Naive thymus-derived CD8-positive, alpha-beta T cell (primary cell): ENCODE data around the gene SH2D1A. TPM values are rescaled to one million over a fixed set of nuclear protein-coding genes. Genes with fewer than 3 reads are reported as not detected.
"Not testable (repeated sequence)": the region's sequence is repeated elsewhere in the genome, so short reads cannot be mapped to it uniquely, and the experiment has no call there.

Source experiments
- ATAC-seq, 2 donors: fragments of 150-1000 bp; cut with Tn5 transposase in 1 of 2; sonication (Bioruptor Pico), chemical (Tn5 transposase) in 1 of 2; 1 replicate in 1 of 2; 2 replicates in 1 of 2; pipeline ENCODE4 v1.10.0; 2021; ENCODE audit warnings: mild to moderate bottlenecking in 2 of 2, moderate library complexity in 2 of 2
- POLR2A ChIA-PET: fragments of 350-600 bp; sonication (Branson Sonifier 250); formaldehyde crosslinking; loops from one replicate; lab custom pipeline; 2021; ENCODE audit warnings: antibody characterized with exemption; lab: Charles Lee
- DNase-seq, 10 donors: peaks; one replicate each; pipeline versions ENCODE4 v3.0.0 to v3.0.0-alpha.2; 2020 to 2022
- H3K27ac Mint-ChIP-seq, 10 donors: one replicate each; pipeline ENCODE4 v1.8.0; 2020 to 2022; ENCODE audit warnings: mild to moderate bottlenecking in 10 of 10, mixed read lengths in 10 of 10, moderate library complexity in 4 of 10, inconsistent platforms in 1 of 10
- H3K27me3 Mint-ChIP-seq, 5 donors: one replicate each; pipeline ENCODE4 v1.8.0; 2021 to 2022; ENCODE audit warnings: mixed read lengths in 5 of 5
- H3K36me3 Mint-ChIP-seq, 3 donors: one replicate each; pipeline ENCODE4 v1.8.0; 2020 to 2022; ENCODE audit warnings: mixed read lengths in 3 of 3, mild to moderate bottlenecking in 2 of 3, inconsistent platforms in 1 of 3
- H3K4me1 Mint-ChIP-seq, 4 donors: one replicate each; pipeline ENCODE4 v1.8.0; 2021 to 2022; ENCODE audit warnings: mixed read lengths in 4 of 4
- H3K4me3 Mint-ChIP-seq, 10 donors: one replicate each; pipeline ENCODE4 v1.8.0; 2020 to 2022; ENCODE audit warnings: mild to moderate bottlenecking in 10 of 10, mixed read lengths in 10 of 10, moderate library complexity in 6 of 10, inconsistent platforms in 1 of 10
- H3K9me3 Mint-ChIP-seq, 9 donors: one replicate each; pipeline ENCODE4 v1.8.0; 2020 to 2022; ENCODE audit warnings: mixed read lengths in 9 of 9, mild to moderate bottlenecking in 3 of 9, inconsistent platforms in 1 of 9, moderate library complexity in 1 of 9
- polyA plus RNA-seq, 3 donors: library from polyadenylated mRNA; unstranded; fragments of 300-500 nt; fragmentation: Illumina TruSeq; gene quantifications; one replicate each; pipeline ENCODE4 v1.2.3, GENCODE V29; 2021
- total RNA-seq, 8 experiments: library from RNA in 2 of 8; stranded (reverse) in 2 of 8; gene quantifications; one replicate each; pipeline ENCODE4 v1.2.3 and lab custom pipeline; 2021 to 2026

Gene SH2D1A
- total RNA-seq = 10 to 100 TPM; 32.4 to 32.7 TPM
- polyA plus RNA-seq = 10 to 100 TPM; 38.6 to 92.7 (median 44.1) TPM
- total RNA-seq (lab: John Stamatoyannopoulos, UW) = 24.3 to 87.5 (median 34.4) reads per million in 6 experiments

DNA sequence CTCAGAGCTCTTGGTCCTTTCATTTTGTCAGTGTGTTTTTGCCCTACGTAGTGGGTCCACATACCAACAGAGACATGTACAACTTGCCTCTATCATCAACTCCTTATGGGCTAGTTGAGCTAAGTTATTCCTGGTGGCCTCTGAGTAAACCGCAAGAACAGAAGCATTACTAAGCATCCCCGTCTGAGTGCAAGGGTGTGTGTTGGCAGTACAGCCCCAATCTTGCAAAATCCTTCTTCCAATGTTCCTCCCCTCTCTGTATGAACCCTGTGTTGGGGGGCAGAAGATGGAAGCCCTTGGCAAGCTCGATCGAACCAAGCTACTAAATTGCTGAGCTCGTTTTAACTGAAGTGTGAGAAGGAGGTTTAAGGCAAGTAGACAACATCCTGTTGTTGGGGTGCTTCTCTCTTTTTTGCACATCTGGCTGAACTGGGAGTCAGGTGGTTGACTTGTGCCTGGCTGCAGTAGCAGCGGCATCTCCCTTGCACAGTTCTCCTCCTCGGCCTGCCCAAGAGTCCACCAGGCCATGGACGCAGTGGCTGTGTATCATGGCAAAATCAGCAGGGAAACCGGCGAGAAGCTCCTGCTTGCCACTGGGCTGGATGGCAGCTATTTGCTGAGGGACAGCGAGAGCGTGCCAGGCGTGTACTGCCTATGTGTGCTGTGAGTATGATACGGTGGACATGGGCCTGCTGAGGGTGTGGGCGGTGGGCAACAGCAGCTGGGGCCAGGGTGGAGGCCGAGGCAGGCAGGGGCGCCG is at the start of gene SH2D1A:
Gene SH2D1A (plus strand): TSS at position 447 of the 760 bp plus-strand sequence. CDS start 80 bp downstream, at position 527.
- peak in 5 of 10 donors; percentile 6 to 50 (median 17) for DNase-seq
- no peaks in the 10 kb centered on the region for H3K9me3 Mint-ChIP-seq
- peak; percentile 47 to 63 for ATAC-seq
- H3K27me3 Mint-ChIP-seq = no peaks in the 10 kb centered on the region
- peak within 1 kb of the TSS; percentile 86 to 97 (median 94) for H3K27ac Mint-ChIP-seq
- no peaks in the 10 kb centered on the region for H3K36me3 Mint-ChIP-seq
- H3K4me3 Mint-ChIP-seq = peak within 1 kb of the TSS; percentile 85 to 98 (median 96)
- POLR2A ChIA-PET = interaction anchor here (0.6 to 3.0 kb wide), 9 partner anchors 8 to 386 kb away, joined by 3 to 19 read pairs (median 3); no protein-coding TSS in a partner anchor
- peaks cover 13 to 53% (median 44%) of the 10 kb centered on the region in 4 donors for H3K4me1 Mint-ChIP-seq

DNA sequence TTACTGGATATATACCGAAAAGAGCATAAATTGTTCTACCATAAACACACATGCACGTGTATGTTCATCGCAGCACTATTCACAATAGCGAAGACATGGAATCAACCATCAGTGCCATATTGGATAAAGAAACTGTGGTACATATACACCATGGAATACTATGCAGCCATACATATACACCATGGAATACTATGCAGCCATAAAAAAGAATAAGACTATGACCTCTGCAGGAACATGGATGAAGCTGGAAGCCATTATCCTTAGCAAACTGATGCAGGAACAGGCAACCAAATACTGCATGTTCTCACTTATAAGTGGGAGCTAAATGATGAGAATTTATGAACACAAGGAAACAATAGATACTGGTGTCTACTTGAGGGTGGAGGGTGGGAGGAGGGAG is 47.0 kb upstream of the SH2D1A start:
- H3K4me1 Mint-ChIP-seq, H3K9me3 Mint-ChIP-seq, H3K27ac Mint-ChIP-seq, H3K27me3 Mint-ChIP-seq, DNase-seq, POLR2A ChIA-PET, ATAC-seq, H3K36me3 Mint-ChIP-seq, H3K4me3 Mint-ChIP-seq: not testable (repeated sequence)

DNA sequence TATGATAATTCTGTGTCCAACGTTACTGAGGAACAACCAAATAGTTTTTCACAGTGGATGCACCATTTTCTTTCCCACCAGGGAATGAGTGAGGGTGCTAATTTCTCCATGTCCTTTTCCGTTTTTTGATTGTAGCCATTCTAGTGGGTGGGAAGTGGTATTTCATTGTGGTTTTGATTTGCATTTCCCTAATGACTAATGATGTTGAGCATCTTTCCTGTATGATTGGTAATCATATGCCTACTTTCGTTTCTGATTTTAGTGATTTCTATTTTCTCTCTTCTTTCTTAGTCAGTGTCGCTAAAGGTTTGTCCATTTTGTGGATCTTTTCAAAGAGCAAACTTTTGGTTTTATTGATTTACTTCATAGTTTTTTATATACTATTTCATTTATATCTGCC is 46.0 kb upstream of the SH2D1A start:
- peak overlapping the region in 1 of 10 donors; percentile 9 for H3K4me3 Mint-ChIP-seq
- H3K27ac Mint-ChIP-seq = peak overlapping the region in 1 of 10 donors; percentile 23
- DNase-seq (peak in 1 of 10 donors; percentile 31), ATAC-seq (no peak)
- no peaks in the 10 kb centered on the region for H3K36me3 Mint-ChIP-seq
- peaks cover 0 to 3% (median 0%) of the 10 kb centered on the region in 9 donors for H3K9me3 Mint-ChIP-seq
- H3K27me3 Mint-ChIP-seq = no peaks in the 10 kb centered on the region
- POLR2A ChIA-PET = no interaction called here
- H3K4me1 Mint-ChIP-seq = peaks cover 0 to 7% (median 0%) of the 10 kb centered on the region in 4 donors

DNA sequence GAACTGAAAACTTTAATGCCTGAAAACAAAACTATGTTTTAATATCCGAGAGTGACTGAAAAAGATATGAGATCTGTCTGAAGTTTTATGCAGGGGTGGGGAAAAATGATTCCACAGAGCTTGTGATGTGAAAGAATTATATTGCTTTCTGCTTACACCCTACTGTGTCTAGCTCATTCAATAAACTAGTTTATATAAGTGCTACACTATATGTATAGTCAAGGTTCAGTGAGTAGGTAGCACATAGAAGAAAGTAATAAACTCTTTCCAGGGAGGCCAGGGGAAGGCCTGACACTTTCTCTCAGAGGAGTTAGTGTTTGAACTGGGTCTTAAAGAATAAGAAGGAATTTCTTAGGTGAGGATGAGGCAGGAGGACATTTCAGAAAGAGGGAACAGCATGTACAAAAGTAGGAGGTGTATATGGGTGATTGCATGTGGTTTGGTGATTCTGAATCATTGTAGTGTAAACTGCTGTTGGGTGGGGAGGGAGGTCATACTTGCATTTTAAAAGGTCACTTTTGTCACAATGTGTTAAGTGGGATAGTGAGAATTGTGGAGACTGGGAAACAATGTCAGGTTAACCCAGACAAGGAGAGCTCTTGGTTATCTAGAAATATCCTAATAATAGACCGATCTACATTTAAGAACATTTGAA is 39.0 kb upstream of the SH2D1A start:
- Mint-ChIP-seq H3K27me3 (no peaks in the 10 kb centered on the region), H3K36me3 (no peaks in the 10 kb centered on the region), H3K27ac (no peak overlapping the region), H3K4me3 (no peak overlapping the region), H3K9me3 (peaks cover 0 to 5% (median 0%) of the 10 kb centered on the region in 9 donors), H3K4me1 (peaks cover 0 to 5% (median 0%) of the 10 kb centered on the region in 4 donors)
- ATAC-seq (no peak), DNase-seq (no peak)
- POLR2A ChIA-PET = no interaction called here

DNA sequence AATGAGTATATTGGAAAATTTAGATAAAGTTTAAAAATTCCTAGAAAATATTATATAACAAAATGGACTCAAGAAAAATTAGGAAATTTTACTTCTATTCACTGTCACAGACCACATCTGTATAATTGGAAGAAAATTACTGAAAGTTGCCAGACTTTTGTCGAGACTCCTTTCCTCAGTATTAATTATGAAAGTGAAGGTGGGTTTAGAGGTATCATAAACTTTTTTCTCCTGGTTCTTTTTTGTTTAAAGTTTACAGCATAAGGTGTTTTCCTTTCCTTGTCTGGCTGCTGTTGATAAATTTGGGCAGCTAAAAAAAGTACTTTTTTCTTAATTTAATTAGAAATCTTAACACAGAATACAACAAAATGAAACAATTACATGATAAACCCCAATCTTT is 20.6 kb upstream of the SH2D1A start:
- H3K4me3 Mint-ChIP-seq = no peak overlapping the region
- H3K36me3 Mint-ChIP-seq = no peaks in the 10 kb centered on the region
- POLR2A ChIA-PET = no interaction called here
- no peak for ATAC-seq
- H3K4me1 Mint-ChIP-seq = peaks cover under 1 to 2% (median under 1%) of the 10 kb centered on the region in 4 donors
- no peak overlapping the region for H3K27ac Mint-ChIP-seq
- H3K27me3 Mint-ChIP-seq = no peaks in the 10 kb centered on the region
- H3K9me3 Mint-ChIP-seq = no peaks in the 10 kb centered on the region
- no peak for DNase-seq

DNA sequence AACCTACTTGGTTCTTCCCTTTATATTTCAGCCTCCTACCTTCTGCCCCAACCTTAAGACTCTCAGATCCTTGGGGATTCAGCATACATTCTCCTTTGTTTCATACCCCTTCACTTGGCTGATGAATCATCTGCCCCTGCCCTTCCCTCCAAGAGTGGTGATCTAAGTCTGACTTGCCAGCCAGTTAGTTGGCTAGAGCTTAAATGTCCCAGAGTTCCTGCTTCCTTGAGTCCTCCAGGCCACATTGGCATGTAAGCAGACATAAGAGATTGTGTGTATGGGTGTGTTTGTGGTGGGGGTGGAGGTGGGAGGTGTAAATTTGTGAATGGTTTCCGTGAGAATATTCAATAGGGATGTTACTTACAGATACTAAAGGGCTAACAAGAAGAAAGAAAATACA is 17.6 kb upstream of the SH2D1A start:
- no peak for DNase-seq
- no peaks in the 10 kb centered on the region for H3K27me3 Mint-ChIP-seq
- H3K9me3 Mint-ChIP-seq = no peaks in the 10 kb centered on the region
- H3K27ac Mint-ChIP-seq = no peak overlapping the region
- ATAC-seq = no peak
- H3K4me3 Mint-ChIP-seq = no peak overlapping the region
- peaks cover 4 to 5% (median 5%) of the 10 kb centered on the region in 4 donors for H3K4me1 Mint-ChIP-seq
- no peaks in the 10 kb centered on the region for H3K36me3 Mint-ChIP-seq
- POLR2A ChIA-PET = no interaction called here

DNA sequence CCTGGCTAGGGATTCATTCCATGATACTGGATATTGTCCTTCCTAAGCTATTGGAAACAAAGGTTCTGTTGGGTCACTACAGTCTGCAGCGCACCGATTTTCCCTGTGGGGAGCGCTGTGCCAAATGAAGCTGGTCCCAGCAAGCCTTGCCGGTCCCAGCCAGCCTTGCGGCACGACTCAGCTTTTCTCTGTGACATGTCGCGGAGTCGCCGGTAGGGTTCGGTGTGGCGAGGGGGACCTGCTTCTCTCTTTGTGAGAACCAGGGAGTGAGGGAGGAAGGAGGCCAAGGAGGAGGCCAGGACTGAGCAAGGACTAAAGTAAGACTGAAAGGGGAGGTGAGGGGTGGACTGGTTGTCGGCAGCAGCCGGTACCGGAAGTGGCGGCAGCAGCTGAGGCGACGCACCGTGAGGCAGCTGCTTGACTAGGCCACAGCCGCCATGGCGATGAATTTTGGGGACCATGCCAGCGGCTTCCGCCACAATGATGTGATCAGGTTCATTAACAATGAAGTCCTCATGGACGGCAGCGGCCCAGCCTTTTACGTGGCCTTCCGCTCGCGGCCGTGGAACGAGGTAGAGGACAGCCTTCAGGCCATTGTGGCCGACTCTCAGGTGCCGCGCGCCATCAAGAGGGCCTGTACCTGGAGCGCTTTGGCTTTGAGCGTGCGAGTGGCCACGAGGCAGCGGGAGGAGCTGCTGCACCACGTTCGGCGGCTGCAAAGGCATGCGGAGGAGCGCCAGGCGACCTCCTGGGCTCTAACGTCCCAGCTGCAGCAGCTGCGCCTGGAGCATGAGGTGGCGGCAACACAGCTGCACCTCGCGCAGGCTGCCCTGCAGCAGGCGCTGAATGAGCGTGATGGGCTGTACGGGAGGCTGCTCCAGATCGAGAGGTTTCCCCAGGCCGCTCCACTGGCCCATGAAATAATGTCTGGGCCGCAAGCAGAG is 13.6 kb upstream of the SH2D1A start, which contains the start of gene TEX13D:
Gene TEX13D (plus strand): TSS at position 180 of the 944 bp plus-strand sequence. CDS start 258 bp downstream, at position 438.
- peaks cover 10 to 18% (median 15%) of the 10 kb centered on the region in 4 donors for H3K4me1 Mint-ChIP-seq
- POLR2A ChIA-PET = no interaction called here

DNA sequence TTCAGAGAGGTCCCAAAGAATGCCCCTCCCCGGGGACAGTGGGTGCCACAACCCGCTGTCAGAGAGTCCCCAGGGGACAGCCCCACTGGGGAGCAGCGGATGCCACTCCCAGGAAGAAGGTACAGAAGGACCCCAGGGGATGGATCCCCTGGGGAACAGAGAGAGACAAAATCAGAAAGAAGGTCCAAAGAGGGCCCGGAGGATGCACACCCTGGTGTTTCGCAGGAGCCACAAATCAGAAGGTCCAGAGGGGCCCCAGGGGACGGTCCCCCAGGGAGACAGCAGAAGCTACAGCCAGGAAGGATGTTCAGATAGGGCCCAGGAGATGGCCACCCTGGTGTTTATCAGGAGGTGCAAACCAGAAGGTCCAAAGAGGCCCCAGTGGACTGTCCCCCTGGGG is 12.5 kb upstream of the SH2D1A start:
- H3K9me3 Mint-ChIP-seq = no peaks in the 10 kb centered on the region
- no peak for ATAC-seq
- peak overlapping the region in 2 of 10 donors; percentile 48 to 69 for H3K27ac Mint-ChIP-seq
- no peak overlapping the region for H3K4me3 Mint-ChIP-seq
- no peaks in the 10 kb centered on the region for H3K27me3 Mint-ChIP-seq
- peaks cover 10 to 20% (median 15%) of the 10 kb centered on the region in 4 donors for H3K4me1 Mint-ChIP-seq
- no peaks in the 10 kb centered on the region for H3K36me3 Mint-ChIP-seq
- no peak for DNase-seq
- POLR2A ChIA-PET = no interaction called here

More for the DNA sequence above, 13.6 kb upstream of the SH2D1A start, which contains the start of gene TEX13D:
- DNase-seq = no peak
- H3K36me3 Mint-ChIP-seq = no peaks in the 10 kb centered on the region
- ATAC-seq = no peak
- H3K27me3 Mint-ChIP-seq = no peaks in the 10 kb centered on the region
- no peak within 1 kb of the TSS for H3K4me3 Mint-ChIP-seq
- no peaks in the 10 kb centered on the region for H3K9me3 Mint-ChIP-seq
- H3K27ac Mint-ChIP-seq = no peak within 1 kb of the TSS

DNA sequence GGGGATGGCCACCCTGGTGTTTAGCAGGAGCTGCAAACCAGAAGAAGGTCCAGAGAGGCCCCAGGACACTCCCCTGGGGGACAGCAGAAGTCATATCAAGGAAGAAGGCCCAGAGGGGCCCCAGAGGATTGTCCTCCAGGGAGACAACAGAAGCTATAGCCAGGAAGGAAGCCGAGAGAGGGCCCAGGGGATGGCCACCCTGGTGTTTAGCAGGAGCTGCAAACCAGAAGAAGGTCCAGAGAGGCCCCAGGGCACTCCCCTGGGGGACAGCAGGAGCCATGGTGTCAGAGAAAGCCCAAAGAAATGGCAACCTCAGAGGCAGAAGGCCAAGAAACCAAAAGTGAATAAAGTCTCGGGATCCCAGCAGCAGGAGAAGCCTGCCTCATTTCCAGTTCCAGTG is 11.8 kb upstream of the SH2D1A start:
- H3K4me1 Mint-ChIP-seq = peaks cover 13 to 25% (median 21%) of the 10 kb centered on the region in 4 donors
- ATAC-seq, POLR2A ChIA-PET, H3K4me3 Mint-ChIP-seq, H3K36me3 Mint-ChIP-seq, H3K27ac Mint-ChIP-seq, DNase-seq, H3K27me3 Mint-ChIP-seq, H3K9me3 Mint-ChIP-seq: not testable (repeated sequence)

DNA sequence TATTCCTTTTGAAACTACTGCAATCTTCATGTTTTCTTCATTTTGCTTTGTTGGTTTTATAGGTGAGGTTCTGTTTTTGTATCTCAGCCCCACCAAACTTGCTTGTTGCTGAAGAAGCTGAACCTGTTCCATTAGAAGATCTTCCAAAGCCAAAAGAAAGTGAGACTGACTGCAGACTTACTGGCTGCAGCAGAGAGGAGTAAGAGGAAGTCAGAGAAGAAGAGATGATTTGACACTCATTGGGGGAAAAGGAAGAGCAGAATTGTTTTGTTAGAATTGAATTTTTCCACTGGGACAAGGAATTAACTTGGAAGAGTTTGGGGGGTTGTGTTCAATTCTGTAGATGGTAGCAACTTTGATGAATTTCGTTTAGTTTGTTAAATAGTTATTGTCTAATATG is 10.8 kb upstream of the SH2D1A start:
- H3K4me1 Mint-ChIP-seq = peaks cover 13 to 27% (median 23%) of the 10 kb centered on the region in 4 donors
- H3K9me3 Mint-ChIP-seq = no peaks in the 10 kb centered on the region
- ATAC-seq (no peak), DNase-seq (no peak)
- H3K27ac Mint-ChIP-seq = peak overlapping the region in 3 of 10 donors; percentile 0 to 30 (median 27)
- peak overlapping the region in 1 of 10 donors; percentile 30 for H3K4me3 Mint-ChIP-seq
- POLR2A ChIA-PET = interaction anchor here (0.7 kb wide), 1 partner anchor 11 kb away, joined by 3 read pairs; the partner anchor contains the start of gene SH2D1A
- no peaks in the 10 kb centered on the region for H3K27me3 Mint-ChIP-seq
- no peaks in the 10 kb centered on the region for H3K36me3 Mint-ChIP-seq

DNA sequence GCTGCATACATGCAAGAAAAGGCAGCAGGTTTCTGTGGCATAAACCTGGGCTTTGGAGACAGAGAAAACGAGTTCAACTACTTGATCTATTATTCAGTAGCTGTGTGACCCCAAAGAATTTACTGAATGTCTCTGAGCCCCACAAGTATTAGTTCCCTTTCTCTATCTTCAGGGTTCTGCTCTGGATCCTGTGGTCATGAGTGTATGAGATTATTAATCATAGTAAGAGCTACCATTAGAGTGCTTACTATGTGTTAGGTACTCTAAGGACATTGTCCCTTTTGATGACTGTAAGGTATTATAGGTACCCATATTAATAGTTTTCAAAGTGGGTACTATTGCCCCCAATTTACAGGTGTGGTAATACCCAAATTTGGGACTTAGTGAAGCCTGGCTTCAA is 8.4 kb upstream of the SH2D1A start:
- ATAC-seq = no peak
- no peaks in the 10 kb centered on the region for H3K27me3 Mint-ChIP-seq
- H3K4me1 Mint-ChIP-seq = peaks cover 15 to 42% (median 36%) of the 10 kb centered on the region in 4 donors
- no peak for DNase-seq
- H3K27ac Mint-ChIP-seq = peak overlapping the region in 1 of 10 donors; percentile 25
- H3K9me3 Mint-ChIP-seq = no peaks in the 10 kb centered on the region
- POLR2A ChIA-PET = interaction anchor here (1.0 kb wide), 1 partner anchor 8 kb away, joined by 3 read pairs; the partner anchor contains the start of gene SH2D1A
- H3K4me3 Mint-ChIP-seq = no peak overlapping the region
- no peaks in the 10 kb centered on the region for H3K36me3 Mint-ChIP-seq
